NCI-H187 treated with DMSO at 0.1 percent for 48 hours (cell line): ENCODE results near the gene SLAMF9.

Experiments
- DNase-seq: peaks from one replicate; lab custom pipeline; 2025; lab: John Stamatoyannopoulos, UW

SLAMF9 gene

DNA sequence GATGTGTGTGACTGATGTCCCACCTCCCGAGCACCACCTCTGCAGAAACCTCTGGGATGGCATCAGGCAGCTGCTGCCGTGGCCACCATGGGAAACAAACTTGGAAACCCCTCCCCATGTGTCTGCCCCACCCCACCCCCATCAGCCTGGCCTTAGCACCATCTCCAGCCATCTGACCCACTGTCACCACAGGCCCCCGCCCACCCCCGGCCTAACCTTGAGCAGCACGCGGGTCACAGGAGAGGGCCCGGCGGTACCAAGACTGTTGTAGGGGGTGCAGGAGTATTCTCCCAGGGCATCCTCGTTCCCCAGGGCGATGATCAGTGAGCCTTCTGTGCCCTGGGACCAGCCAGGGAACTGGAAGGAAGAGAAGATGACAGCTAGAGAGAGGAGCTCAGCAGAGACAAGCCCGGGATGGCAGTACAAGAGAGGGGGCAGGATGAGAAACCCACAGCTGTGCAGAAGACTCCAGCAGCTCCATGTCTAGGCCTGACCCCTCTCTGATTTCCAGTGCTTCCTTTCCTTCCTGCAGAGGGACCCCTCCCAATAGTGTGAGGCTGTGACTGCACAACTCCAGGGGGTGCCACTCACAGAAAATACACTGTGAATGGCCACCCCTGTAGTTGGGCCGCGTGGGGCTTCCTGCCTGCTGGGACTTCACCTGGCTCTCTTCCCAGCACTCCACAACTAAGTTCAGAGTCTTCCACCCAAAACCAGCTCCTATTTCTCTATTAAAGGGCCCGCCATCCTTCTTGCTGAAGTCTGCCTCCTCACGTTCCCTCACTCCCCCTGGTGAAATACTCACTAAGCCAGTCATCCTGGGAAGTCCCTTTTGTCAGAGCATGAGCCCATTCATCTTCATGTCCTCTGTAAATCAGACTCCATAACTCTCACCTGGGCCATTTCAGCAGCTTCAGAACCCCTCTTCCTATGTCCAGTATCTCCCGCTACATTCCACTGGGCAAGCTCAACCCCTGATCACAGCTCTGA, 21.4 kb downstream of the SLAMF9 start:
- no peak for DNase-seq

DNA sequence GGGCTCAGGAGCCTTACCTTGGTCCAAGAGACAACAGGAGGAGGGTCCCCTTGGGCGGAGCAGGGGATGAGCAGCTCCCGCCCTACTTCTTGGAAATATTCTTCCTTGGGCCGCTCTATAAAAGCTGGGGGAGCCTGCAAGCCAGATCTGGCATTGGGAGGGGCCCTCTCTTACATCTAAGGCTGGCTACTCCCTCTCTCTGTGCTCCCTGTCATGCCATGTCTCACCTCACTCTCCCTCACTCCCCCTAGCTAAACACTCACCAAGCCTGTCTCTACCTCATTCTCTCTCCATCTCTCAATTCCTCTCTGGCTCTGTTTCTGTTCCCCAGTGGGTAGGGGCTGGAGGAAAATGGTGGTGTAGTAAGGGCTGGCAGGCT, 22.3 kb downstream of the SLAMF9 start:
- DNase-seq = no peak

DNA sequence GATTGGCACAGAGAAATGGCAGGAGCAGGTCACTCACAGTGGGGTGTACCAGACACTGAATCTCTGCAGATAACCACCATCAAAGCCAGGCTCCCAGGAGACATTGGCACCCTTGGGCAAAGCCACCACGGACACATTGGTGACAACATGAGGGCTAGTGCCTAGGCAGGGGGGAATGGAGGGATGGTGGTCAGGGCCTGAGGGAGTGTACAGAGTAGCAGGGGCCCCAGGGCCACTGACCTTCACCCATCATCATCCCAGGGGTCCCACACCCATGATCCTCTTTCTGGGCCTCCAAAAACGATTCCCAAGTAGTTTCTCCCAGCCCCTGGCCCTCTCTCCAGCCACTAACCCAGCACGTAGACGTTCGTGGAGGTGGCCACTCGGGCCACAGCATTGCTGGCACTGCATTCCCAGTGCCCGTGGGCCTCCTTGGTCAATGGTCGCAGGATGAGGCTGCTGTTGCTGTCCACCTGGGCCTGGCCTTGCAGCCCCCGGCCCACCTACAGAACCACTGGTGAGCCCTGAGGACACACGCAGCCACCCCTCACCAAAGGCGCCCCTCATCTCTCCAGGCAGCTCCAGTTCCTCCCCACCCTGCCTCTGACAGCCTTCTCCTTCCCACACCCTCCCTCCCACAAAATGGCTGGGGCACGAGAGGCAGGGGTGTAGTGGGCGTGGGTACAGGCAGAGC, 22.8 kb downstream of the SLAMF9 start:
- DNase-seq = no peak

DNA sequence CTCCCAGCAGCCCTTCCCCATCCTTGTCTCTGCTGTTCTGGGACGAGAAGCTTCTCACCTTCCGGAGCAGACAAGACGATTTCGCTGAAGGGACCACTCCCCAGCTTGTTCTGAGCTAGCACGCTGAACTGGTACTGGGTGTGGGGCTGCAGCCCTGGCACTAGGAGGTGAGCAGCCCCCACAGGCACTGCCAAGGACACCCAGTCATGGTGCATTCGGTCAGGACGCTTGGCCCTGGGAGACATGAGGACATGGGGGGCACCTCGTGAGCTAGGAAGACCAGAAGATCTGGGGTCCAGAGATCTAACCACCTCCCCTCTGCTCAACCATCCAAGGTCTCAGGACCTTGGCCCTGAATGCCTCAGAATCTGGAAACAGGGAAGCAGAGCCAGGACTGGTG, 23.4 kb downstream of the SLAMF9 start:
- no peak for DNase-seq

DNA sequence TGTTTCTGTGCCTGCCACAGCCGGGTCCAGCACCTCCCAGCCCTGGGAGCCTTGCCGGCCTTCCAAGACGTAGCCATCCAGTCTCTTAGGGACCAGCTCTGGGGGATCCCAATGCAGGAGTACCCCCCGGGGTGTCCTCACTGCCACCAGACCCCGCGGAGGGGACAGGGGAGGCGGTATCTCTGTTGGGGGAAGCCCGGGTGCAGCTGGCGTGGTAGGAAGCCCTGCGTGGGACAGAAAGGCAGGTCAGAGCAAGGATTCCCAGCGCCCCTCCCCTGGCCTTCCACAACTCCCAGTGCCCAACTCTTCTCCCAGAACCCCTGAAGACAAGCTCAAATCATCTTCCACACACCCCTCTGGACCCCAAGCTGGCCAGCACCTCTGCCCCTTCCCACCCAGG, 23.8 kb downstream of the SLAMF9 start:
- no peak for DNase-seq

DNA sequence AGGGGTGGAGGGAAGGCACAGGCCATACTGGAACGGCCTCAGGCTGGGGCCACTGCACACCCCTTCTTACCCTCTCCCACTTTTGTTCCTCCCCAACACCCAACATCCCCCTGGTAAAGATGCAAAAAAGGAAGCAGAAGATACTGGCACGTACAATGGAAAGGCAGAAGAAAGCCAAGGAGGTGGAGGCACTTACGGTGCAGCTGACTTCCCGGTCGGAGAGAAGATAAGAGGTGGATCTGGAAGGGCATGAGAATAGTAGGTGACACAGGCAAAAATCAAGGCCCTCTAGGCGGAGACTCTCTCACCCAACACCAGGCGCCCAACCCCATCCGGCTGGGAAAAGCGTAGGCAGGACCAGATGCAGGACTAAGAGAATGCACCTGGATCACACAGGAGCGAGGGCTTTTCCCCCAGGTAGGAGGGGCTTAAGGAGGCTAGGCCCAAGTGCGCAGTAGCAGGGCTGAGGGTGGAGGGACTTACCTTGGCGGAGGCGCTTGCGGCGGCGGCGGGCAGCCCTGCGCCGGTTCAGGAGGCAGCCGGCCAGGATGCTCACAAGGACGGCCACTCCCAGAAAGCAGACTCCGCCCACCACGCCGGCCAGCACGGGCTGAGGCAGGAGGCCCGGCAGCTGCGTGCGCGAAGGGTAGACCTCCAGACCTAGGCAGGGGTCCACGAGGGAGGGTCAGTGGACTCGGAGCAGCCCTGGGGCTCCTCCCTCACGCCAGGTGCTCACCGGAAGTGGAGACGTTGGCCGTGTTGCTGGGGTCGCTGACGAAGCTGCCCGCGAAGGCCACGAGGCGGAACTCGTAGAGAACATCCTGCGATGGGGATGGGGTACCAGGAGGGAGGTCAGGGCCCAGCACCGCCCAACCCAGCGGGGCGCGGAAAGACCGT, 24.6 kb downstream of the SLAMF9 start:
- DNase-seq = no peak

DNA sequence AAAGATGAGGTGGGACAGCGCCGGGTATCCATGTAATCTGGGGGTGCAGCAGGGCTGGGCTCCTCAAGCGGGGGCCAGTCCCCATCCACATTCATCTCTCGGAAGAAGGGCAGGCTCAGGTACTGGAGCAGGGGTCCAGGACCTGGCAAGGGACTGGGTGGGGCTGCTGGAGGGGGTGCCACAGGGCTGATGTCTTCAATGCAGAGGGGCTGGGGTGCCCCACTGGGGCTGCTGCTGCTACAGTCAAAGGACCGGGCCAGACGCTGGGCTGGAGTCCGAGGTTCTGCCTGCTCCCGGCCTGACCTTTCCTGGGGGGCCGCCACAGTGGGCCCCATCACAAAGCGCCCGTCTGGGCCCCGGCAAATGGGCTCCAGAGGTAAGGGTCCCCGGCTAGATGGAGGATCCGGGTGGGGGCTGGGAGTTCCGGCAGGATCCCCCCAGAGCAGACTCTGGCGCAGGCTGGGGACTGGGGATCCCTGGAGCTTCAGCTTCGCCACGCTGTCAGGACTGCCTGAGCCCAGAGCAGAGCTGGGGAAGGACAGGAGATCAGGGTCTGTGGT, 25.5 kb downstream of the SLAMF9 start:
- no peak for DNase-seq

DNA sequence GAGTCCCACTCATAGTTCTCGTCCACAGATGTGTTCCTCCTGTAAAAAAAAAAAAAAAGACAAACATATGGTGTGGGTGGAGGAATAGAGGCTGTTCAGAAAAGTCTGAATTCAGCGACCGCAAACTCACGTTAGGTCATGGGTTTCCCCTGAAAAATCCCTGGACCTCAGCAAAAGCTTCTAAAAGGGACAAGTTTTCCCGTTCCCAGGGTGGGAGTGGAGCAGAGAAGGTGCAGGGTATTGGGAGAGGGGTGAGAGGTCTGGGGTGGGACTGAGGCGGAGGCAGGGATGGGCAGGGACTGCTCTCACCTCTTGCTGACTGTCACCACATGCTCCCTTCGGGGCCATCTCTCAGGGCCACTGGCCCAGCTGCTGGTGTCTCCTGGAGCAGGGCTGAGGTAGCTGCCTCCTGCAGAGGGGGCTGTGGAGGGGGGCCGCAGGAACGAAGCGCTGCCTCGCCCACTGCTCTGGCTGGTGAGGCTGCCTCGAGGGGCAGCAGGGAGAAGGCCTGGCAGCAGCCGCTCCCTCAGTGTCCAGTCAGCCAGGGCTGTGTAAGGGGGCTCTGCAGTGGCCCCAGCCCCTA, 26.1 kb downstream of the SLAMF9 start:
- no peak for DNase-seq

DNA sequence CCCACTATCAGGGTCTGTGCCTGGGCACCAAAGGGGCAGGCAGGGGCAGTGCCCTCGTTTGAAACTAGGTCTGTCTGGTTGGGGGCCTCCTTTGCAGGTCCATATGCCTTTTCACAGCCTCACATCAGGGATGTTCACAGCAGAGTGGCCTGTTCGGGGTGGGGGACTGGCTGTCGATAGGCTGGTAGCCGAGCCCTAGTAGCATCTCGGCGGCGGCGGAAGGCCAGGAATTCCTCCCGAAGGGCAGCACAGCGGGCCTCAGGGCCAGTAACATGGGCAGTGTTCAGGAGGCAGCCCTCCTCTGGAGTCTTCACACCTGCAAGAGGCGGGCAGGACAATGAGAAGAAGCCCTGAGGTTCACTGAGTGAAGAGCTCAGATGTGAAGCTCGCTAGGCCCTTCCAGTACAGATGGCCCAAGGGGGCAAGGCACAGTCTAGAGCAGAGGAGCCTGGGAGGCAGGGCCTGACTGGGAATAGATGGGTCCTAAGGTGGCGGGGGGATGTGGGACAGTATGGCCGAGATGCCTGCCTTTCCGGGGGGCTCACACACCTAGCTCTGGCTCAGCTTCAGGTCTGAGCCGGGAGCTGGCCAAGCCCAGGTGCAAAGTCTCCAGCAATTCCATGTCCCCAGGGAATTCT, 26.7 kb downstream of the SLAMF9 start:
- DNase-seq = no peak

DNA sequence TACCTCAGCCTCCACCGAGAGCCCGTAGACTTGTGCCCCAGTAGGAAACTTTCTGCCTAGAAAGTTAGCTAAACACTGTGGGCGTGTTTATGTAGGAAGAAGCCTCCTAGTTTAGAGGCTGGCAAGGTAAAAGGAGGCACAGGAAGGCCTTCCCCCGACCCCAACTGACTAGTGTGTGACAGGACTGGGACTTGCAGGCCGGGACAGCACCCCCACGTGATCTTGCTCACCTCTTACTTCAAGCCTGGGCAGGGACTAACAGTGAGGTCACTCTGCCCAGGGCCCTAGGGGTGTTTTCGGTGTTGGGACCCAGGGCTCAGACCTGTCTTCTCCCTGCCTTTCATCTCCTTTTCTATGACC, 28.3 kb downstream of the SLAMF9 start:
- no peak for DNase-seq

DNA sequence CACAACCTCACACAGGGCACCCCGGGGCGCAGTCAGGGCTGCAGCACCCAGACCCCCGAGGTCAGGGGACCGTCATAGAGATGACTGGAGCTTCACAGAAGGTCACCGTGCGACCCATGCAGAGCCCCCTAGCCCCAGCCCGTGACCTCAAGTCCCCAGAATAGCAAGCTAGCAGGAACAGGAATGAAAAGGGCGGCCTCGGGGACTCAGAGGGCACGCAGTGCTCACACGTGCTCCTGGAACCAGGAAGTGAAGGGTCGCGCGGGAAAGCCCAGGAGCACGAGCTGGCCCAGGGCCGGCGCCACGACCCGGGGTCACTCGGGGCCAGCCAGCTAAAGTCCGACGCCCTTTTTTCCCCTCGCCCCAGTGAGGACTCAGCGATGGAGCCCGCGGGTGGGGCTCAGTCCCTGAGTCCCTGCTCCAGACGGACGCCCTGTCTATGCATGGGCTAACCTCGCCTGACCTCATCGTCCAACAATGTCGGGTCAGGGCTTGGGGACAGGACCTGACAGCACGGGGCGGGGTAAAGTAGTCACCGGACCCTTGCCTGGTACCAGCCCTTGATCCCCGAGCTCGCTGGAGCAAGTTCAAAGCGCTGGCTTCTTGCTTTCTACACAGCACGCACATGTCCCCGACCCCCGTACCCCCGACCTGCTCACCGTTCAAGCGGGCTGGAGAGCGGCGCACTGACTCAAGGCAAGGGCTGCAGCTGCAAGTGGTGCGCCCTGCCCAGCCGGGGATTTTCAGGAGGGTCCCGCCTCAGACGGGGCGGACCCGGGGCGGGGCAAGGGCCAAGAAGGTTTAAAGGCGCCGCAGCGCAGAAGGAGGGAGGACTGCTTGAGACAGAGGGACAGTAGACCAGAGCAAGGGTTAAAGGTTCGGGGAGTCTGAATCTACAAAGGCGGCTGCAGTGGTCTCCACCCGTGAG, 29.0 kb downstream of the SLAMF9 start, which contains the start of gene TAGLN2:
TAGLN2 (minus strand) TSS at position 717 of the 928 bp plus-strand sequence. CDS start 4,998 bp downstream, outside the sequence.
- DNase-seq = no peak

DNA sequence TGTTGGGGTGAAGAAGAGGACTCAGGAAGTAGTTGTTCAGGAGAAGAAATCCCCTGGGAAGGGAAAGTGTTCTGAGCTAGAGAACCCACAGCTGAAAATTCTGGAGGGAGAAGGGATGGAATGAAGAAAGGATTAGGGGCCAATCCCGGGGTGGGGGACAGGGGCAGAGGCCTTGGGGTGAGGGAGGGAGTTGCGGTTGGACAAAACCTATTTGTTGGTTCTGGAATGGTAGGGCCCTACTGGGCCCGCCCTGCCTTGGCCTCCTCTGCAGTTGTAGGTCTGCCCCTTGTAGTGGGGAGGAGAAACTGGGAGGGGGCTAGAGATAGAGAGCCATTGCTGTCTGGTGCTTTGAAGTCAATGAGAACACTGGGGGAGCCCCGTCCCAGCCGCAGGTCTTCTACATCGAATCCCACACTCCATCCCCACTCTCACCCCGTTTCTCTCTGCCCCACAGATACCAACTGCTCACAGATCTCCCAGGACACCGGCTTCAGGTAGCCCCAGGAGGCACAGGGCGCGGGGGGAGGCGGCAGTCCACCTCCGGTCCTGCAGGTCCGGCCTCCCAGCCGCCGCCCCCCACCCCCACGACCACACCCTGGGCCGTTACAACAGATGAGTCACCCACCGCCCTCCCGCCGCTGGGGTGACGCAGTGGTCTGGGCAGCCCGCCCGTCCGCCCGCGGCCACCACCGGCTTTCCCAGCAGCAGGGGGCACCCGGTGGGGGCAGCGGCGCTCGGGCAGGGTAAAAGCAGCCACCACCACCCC, 29.8 kb downstream of the SLAMF9 start:
- no peak for DNase-seq

DNA sequence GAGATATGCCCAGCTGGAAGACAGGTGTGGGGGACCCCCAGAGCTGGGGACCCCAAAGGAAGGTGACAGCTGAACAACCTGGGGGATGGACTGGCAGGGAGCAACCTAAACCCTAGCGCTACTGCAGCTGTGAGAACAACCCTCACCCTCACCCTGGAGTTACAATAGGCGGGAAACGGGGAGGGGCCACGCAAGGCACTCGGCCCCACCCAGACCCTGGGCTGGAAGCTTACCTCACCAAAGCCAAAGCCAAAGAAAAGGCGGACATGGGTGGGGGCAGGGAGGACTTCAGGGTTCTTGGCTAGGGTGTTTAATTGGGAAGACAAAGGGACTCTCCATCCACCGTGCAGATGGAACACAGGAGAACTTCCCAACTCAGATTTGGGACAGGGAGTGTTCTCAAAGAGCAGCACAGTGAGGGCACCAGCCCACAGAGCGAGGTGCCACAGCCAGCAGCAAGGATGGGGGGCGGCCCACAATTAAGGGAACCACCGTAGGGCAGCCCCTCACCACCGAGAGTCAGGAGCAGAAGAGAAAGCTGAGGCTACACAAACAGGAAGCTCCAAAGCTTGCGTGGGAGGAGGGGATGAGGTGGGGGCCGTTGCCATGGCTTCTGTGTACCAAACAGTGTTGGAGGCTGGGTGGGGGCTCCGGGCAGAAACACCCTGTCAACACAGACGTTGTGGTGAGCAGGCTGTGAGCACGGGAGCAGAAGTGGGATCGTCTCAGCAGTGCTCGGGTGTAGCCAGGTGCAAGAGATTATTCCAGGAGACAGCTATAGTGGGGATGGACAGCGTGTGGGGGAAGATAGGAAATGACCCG, 30.6 kb downstream of the SLAMF9 start:
- DNase-seq = no peak

DNA sequence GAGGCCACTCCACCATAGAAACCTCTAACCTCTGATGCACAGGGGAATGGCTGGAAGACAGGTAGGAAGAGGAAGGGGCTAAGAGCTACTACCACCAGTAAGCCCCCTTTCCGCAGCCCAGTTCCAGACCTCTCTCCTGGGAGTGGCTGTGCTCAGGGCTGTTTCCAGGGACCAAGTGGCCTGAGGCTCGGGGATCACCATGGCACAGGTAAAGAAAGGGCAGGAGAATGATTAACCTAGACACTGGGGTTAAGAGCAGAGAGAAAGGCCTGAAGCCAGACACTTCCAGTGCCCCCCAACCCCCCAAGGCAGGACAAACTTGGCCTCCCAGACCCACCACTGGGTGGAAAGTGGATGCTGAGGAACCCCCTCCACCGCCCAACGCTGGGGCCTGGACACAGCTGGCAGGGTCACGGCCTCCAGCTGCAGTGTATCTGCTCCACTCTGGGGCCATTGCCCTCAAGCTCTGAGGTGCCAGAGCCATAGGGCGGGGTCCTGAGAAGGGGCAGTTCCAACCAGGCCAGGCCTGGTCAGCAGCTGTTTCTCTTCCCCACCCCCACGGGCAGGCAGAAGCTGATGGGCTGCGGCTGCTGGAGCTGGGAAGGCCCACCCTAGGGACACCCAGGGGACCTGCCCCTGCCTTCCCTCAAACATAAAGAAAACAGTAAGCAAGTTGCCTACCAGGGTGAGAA, 31.4 kb downstream of the SLAMF9 start:
- no peak for DNase-seq

DNA sequence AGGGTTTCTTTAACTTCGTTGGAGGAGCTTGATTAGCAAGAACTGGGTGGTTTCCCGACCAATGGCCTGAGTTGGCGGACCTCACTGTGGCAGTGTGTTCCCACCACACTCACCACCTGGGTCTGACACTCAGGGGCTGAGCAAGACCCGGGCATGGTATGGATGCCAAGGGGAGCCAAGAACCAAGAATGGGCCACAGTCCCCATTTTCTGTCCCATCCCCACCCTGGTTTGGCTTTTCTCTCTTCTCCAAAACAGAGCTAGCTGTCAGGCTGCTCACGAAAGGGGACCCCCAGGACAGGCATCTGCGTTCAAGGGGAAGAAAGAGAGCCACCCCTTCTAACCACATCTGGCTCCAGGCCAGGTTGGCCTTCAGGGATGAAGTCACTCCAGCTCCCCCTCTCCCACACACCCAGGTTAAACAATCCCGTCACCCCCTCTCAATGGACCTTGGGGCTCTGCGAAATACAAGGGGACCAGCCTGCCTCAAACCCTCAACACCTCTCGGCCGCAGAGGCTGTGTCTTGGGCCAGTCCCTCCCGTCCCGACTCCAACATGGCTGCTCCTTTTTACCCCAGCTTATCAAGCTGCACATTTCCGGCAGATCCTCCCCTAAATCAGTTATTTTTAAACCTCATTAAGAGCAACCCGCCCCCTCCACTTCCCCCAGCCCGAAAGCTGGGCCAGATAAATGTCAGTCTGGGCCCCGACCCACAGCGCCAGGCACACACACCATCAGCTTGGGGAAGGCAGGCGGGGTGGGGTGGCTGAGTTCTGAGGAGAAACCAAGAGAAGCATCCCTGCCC, 32.1 kb downstream of the SLAMF9 start:
- DNase-seq = no peak

DNA sequence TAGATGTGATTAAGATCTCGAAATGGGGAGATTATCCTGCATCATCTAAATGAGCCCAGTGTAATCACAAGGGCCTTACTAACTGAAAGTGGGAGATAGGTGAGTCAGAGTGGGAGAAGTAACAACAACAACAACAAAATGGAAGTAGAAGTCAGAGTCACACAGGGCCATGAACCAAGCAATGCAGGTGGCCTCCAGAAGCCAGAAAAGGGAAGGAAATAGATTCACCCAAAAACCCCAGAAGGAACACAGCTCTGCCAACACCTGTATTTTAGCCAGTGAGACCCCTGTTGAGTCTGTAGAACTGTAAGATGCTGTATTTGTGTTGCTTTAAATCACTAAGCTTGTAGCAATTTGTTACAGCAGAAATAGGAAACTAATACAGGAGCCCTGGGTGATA, 32.8 kb downstream of the SLAMF9 start:
- DNase-seq = no peak

DNA sequence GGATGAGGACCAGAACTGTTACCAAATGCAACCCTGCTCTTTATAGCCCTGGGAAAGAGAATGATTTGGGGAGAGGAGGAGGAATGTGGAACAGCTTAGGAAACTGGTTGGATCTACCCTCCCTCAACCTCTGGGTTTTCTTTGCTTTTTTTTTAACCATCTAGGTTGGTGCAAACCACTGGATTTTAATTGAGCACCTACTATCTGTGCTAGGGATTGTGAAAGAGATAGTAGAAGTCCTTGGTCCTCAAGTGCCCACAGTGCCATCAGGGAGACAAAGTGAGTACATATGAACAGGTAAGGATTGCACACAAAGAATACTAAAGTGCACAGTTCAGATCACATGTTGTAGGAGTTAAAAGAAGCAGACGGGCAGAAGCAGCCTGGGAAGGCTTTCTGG, 33.4 kb downstream of the SLAMF9 start:
- DNase-seq = no peak
